Epidermal melanocyte (primary cell): ENCODE data around the gene SLC2A2.

Experiments used
- DNase-seq: peaks from one replicate; pipeline ENCODE4 v3.0.0; 2011; ENCODE audit warnings: low spot score; ENCODE audit not compliant: insufficient read length

Gene SLC2A2

DNA sequence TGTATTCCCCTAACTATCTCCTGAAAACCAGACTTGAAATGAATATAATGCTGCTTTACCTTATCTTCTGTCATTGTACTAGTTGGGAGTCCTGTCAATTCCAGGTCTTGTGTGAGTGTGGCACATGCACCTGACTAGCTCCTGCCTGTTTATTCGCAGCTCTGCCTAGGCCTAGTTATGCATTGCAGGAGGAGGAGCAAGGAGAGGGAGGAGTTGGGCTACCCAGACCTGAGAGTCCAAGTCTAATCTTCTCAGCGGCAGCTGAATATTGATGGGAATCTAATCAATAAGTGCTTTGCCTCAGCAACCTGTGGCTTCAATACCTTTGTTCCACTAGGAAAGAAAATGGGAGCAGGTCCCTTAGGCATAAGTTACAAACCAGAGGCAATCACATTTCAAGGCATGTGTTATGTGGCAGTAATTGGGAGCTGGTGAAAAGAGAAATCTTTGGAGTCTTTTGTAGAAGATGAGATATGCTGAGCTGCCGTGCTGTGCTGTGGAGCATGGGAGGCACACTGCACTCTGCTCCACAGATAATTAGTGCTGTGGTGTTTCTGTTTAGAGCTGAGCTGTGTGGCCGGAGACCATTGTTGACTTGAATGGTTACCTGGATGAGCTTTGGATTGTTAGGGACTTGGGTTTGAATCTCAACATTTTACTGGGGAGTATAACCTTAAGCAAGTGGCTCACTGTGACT, at the start of gene SLC2A2:
Gene SLC2A2 (minus strand): TSS at position 124 of the 697 bp plus-strand sequence. CDS start 50 bp downstream, at position 74.
- DNase-seq = no peak

DNA sequence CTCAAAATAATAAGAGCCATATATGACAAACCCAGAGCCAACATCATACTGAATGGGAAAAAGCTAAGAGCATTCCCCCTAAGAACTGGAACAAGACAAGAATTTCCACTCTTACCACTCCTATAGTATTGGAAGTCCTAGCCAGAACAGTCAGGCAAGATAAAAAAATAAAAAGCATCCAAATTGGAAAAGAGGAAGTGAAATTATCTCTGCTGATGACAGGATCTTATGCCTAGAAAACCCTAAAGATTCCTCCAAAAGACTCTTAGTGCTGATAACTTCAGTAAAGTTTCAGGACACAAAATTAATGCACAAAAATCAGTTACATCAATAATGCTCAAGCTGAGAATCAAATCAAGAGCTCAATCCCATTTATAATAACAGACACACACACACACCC, 45.9 kb upstream of the SLC2A2 start:
- DNase-seq = no peak

DNA sequence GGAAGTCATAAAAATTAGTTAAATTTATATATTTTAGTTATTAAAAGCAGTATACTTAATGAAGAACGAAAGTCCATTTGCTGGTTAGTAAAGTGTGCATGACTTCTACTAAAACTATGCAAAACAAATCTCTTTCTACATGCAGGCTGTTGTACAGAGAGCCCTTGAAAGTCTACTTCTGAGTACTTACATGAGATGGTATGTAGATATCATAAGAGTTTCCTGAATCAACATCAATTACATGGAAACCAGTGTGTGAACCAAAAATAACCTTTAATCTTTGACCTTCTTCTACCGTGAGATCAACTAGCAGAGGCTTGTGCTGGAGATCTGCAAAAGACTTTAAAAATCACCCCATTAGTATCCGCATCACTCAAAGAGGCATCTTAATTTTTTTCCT, 42.1 kb upstream of the SLC2A2 start:
- no peak for DNase-seq

DNA sequence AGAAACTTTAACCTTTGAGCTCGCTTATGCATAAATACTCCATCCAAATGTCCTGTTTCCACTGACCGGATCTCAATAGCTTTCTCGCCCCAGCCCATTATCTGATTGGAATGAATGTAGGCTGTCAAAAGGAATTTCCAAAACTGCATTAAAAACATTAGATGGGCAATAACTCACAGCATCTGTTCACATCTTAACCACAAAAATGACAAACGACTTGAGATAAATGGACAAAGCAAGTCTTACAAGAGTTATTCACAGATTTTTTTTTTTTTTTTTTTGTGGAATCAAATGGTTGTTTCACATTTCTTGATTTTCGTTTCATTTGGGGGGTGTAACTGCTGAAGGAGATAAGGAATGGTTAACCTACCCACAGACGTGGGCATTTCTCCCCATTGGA, 39.7 kb upstream of the SLC2A2 start:
- no peak for DNase-seq

DNA sequence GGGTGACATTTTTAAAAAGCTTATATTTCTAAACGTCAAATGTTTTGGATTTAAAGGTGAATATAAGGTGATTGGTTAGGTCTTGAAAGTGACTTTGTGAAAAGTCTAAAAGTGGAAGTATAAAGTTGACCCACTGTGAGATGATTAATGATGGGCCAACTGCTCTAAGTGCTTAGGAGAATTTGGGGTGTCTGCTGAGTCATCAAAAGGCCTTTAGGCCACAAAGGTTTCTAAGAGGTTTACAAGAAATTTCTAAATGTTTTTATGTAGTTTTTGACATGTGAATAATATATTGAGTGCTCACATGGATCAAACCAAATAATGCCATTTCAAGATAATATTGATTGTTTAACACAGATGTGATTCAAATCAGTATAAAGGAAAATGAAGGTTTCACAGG, 39.2 kb upstream of the SLC2A2 start:
- DNase-seq = no peak

DNA sequence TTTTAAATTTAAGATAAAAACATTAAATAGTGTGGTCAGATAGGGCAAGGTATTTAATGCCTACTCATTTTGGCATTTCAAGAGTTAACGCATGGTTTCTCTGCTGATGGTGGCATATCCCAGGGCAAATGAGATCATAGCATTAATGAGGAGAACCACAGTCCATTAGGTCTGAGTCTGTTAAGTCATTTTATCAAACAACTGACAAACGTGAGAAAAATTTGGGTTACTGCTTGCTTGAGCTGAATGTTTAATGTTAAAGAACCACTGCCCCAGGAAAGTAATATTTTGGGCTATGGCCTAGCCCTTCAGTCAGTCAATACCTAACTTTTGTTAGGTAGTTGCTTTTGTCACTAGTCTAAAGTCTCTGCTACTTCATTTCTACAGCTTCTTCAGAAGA, 37.9 kb upstream of the SLC2A2 start:
- DNase-seq = no peak

DNA sequence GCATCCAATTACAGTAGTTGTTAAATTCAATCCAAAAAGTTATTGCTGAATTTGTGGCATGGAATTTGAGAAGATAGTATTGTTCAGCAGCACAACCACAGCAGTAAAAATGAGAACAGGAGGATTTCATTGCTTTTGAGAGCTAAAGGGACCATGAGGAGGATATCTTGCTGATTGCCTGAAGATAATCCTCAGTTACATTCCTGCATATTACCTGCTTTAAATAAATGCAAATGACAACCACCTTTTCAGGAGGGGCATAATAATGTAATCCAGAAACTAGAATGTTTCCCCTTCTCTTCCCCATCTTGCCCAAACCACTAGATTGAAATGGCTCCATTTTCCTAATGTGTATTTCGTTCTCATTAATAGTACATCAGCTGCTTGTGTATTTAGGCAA, 35.2 kb upstream of the SLC2A2 start:
- no peak for DNase-seq

DNA sequence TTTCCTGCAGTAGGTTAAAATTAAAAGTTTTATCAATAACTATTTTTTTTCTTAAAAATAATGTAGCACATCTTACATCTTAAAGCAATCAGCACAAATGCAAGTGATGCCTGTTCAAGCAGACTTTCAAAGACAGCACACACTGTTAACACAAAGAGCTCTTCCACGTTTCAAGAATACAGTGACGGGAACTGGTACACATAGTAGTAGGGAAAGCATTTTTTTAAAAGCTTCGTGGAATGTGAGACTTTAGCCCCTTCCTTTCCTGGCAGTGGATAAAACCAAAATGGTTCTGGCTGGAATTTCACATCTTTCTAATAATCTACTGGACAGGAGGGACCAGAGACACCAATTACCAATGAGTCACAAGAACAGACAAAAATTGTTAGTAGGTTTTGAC, 33.5 kb upstream of the SLC2A2 start:
- no peak for DNase-seq

DNA sequence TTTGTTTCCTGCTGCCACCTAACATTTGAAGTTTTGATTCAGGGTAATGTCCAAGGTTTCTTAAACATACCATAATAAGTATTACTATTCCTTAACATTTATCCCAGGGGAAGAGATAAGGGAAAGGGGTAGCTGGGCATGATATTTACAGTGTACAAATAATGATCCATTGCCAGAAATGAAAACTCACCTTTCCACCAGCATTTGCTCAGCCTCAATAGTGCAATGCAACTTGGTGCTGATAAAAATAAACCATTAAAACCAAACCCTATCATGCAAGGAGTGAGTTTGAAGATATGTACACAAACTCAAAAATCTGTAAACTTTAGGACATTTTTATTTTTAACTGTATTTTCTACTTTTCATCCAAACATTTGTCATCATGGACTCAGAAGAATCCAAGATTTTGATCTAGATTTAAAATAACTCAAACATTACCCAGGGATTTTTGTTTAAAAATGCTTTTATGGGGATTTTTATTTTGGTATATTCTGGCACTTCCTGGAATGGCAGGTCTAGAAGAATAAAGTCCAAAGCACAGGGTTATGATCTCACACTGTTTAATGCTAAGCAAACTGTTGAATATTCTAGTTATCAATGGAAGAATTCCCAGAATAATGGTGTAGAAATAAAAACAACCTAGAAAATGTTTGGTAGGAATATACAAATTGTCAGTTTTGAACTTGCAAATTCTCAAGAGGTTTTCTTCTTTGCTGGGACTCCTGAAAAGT, 32.5 kb upstream of the SLC2A2 start:
- no peak for DNase-seq

DNA sequence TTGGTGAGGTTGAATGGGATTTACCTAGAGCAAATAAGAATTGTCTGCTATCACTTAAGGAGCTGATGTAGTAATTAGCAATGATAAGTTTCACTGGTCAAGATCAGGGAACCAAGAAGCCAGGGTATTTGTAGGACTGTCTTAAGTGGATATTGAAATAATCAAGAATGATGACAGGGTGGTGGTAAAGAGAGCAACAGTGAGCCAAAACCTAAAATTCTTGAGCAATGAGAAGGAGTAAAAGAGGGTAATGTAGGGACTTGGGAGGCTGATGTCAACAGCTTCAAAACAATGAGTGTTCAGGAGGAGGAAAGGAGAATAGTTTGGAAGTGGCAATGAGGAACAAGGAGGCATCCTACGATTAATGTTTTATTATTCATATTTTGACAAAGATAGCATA, 31.5 kb upstream of the SLC2A2 start:
- no peak for DNase-seq

DNA sequence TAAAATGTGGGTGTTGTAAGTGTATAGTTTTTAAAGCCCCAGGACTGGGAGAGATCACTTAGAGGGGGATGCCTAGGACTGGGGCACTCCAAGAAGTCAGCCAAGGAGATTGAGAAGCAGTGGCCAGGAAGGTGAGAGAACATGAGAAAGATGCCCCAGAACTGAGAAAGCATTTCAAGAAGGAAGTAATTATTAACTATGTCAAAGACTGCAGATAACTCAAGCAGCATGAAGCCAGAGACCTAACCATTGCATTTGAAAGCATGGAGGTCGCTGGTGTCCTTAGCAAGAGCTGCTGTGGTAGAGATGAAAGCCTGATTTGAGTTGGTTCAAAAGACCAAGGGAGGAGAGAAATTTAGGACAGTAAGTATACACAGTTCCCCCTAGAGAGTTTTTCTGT, 30.6 kb upstream of the SLC2A2 start:
- no peak for DNase-seq

DNA sequence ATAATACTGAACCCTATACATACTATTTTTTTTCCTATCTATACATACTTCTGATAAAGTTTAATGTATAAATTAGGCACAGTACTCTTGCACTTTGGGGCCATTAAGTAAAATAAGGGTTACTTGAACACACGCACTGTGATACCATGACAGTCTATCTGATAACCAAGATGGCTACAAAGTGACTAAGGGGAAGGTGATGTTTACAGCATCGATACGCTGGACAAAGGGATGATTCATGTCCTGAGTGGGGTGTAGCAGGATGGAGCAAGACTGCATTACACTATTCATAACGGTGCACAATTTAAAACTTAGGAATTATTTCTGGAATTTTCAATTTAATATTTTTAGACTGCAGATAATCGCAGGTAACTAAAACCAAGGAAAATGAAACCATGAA, 30.0 kb upstream of the SLC2A2 start:
- DNase-seq = no peak

DNA sequence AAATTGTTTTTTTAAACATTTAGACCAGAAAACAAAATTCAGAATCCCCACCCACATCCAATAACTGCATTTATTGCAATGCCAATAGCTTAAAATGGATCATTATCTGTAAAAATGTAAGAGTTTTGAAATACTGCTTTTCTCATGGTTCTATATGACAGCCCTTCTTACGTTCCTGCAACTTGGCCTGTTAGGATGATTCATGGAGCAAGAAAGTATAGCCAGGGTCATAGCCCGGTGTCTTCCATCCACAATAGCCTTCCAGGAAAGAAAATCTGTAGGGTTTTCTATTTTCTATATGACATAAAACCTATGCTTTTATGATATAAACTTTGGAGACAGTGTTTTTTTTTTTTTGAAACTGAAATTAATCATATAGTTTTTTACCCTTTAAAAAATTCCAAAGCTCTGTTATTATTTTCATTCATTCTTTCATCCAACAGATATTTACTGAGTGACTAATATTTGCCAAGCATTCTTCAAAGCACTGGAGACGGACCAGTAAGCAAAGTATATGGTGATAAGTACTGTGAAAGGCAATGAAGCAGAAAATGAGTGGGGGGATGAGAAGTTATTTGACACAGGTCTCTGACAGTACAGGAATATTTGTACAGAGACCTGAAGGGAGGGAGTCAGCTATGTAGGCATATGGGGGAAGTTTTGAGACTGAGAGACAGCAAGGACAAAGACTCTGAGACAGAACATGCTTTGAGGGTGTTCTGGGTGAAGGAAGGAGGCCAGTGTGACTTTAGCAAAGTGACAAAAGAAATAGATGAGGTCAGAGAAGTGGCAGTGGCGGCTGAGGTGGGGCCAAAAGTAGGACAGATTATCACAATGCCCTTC, 29.0 kb upstream of the SLC2A2 start:
- no peak for DNase-seq

DNA sequence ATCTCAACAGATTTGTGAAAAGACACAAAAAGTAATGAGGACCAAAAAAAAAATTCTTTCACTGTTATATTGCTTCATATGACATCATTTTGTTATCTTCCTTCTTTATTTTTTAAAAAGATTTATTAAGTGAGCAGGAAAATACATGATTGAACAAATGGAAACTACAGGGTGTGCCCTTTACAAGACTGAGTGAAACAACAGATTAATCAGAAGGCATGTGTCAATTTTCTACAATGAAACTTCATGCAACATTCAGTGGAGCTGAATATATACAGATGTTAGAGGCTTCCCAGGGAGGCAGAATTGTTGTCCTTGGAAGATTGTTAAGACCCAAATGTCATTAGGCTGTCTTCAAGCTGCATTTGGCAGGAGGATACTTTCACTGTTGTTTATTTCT, 28.4 kb upstream of the SLC2A2 start:
- DNase-seq = no peak

DNA sequence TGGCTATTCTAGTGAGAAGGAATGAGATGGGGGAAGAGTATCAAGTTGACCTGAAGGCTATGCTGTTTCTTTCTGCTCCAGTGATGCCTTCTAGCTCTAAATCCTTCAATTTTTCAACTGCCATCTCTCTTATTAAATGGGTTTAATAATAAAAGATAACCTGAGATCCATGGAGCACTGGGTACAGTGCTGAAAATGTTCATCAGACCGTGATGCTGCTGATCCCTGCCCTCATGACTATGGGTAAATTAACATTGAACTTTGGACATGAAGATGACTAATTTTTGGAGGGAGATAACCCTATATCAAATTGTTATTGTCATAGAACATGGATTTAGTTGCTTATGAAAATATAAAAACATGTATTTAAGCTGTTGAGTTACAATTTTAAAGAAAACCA, 27.7 kb upstream of the SLC2A2 start:
- DNase-seq = no peak

DNA sequence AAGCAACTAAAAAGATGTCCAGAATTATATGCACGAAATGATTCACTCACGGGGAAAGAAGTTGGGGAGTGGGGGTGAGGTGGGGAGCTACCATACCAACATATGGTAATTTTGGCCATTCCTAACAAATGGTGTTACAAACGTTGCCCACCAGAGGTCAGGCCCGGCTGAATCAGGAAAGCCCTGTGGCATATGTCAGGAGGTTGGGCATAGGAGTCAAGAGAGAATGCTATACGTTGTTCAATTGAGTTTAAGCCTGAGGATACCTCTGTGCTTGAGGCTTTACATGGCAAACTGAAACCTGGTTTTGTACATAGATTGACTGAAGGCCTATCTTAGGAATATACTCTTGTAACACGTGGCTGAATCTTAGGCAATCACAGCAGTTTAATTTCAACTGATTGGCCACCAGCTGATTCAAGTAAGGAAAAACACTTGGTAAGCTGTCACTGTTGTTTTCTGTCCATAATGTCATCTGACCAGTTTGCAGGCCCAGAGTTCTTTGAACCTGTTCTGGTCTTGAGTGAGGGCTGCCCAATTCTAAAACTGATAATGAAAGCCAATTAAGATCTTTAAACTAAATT, 23.4 kb upstream of the SLC2A2 start:
- DNase-seq = peak; percentile 61

DNA sequence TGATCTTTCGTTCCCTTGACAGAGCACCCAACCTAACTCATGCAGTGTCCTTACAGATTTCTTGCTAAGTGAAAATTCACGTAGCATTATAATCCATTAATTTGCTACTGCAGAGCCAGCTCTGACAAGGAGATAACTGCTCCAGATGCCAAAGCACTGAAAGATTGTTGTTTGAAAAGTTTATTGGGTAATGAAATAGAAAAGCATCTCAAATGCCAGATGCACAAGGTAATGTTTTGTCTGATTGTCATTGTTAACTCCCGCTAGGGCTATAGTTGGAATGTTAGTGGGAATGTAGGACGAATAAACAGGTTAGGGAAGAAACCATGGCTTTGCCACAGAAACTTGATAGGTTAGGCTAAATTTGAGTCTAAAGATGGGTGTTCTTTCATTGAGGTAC, 20.2 kb upstream of the SLC2A2 start:
- no peak for DNase-seq

DNA sequence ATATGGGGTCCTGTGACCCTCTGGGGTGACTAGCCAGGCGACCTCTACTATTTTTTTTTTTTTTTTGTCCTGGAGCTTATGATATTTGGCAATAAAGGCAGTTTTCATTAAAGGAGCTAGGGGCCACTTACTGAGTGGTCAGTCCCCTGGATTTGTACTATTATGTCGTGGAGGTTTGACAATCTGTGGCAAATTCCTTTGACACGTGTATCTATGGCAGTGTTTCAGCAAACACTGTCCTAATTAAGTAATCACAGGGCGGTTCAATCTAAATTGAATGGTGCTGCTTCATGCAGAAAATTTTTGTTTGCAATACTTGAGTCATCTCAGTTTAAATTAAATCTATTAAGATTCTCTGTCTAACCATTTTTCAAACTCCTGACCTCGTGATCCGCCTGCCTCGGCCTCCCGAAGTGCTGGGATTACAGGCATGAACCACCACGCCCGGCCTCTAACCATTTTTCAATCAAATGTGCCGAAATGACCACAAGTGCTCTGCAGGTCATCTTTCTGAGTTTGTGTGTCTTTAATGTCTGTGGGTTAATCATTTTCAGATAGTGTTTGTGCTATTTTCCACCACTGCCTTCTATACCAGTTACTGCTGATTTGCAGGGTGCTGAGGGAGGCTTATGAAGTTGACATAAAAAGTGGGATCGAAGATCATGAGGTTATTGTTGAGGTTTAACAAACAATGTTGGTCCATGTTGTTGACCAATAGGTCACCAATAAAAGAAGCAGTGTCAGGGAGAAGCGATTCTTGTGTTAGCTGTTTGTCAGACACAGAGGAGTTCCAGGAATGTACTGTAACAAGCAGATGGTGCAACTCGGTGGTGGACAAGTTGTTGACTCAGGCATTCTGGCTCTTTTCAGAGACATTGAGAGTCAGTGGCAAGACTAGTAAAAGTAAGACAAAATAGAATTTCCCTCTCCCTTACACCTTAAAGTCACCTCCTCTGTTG, 18.6 kb upstream of the SLC2A2 start:
- peak; percentile 22 for DNase-seq

DNA sequence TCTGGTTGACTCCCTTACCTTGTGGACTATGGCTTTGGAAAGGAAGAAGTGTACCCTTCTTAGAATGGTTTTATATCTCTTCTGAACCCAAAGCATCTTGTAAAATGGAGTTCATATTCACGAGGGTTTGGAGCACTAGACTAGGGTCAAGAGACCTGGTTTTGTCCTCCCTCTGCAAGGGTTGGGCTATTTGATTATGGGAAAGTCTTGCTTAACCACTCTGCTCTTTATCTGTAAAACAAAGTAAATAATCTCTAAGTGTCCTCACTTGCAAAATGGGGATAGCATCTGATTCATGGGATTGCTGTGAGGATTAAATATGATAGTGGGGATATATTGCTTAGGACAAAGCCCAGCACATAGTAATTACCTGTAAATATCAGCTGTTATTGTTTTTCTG, 17.9 kb upstream of the SLC2A2 start:
- no peak for DNase-seq

DNA sequence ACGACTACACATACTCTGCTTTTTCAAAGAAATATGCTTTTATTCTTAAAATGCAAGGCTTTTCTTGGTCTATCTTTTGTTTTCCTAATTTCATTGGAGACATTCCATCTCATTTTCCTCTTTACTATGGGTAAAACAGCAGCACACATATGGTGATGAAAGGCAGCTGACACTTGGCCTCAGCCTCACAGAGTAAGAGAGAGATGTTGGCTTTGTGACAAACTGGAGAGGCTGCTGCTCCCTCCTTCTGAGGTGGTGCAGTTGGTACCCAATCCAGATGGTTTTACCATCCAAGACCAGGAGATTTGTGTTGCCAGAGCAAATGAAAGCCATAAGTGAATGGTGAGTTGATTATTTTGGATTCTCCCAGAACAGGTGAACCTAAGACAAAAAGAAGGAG, 13.2 kb upstream of the SLC2A2 start:
- no peak for DNase-seq

DNA sequence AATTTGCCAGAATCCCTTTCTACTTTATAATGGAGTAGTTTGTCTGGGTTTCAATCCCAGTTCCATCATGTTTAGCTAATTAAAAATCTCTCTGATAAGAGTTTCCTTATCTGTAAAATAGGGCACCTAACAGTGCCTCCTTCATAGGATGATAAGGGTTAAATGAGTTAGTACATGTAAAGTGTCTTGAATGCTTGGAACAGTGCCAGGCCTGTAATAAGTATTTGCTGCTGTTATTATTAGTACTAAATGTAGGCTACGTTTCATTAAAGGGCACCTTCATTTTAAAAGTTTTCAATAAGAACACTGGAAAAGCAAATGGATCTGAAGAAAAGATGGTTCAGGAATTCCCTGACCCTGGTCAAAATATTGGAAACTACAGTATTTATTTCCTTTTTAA, 11.8 kb upstream of the SLC2A2 start:
- no peak for DNase-seq
